ENCODE results near the gene NPRL2.

Gene NPRL2

DNA sequence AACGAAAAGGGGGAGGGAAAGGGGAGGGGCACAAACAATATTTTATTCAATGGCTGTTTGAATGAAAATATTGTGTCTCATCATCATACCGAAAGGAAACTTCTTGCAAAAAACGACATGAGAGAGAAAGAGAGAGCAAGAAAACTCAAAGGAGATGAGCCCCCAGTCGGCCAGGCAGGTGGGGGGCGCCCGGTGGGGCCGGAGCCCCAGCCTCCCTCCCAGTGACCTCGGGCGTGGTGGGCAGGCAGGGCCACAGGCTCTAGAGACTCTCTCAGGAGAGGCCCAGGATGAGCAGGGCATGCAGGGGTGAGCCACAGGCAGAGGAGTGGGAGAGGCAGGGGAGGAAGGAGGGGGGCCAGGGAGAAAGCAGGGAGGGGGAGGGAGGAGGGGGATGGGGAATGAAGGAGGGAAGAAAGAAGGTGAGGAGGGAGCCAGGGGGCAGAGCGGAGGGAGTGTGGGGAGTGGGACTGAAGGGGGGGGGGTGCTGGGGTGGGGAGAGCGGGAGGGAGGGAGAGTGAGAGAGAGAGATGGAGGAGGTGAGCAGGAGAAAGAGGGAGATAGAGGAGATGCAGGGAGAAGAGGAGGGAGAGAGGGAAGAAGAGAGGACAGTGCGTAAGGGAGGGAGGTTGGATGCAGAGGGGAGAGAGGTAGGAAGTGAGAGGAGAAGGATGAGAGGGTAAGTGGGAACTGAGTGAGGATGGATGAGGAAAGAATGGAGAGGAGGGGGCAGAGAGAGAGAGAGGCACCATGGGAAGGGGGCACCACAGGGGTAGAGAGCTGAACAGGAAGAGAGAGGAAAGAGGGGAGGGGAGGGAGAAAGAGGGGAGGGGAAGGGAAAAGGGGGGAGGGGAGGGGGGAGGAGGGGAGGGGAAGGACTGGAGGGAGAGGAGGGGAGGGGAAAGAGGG is 22.8 kb upstream of the NPRL2 start:
- no peak for DNase-seq

DNA sequence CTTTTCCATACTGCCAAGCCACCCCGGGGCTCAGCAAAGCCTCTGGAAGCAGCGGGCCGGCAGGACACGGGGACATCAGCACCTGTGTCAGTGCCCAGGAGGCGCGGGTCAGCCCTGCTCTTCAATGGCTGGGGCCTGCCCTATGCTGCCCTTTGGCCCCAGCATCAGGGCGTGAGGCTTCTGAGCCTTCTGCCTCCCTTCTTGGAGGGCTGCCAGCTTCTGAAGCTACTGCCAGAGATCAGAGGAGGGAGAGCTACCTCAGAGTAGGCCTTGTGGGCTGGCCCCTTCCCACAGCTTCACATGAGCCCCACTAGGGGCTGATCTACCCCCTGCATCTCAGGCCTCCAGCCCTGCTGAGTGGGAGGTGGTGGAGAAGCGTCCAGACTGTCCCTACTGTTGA is 21.8 kb upstream of the NPRL2 start:
- DNase-seq = no peak

DNA sequence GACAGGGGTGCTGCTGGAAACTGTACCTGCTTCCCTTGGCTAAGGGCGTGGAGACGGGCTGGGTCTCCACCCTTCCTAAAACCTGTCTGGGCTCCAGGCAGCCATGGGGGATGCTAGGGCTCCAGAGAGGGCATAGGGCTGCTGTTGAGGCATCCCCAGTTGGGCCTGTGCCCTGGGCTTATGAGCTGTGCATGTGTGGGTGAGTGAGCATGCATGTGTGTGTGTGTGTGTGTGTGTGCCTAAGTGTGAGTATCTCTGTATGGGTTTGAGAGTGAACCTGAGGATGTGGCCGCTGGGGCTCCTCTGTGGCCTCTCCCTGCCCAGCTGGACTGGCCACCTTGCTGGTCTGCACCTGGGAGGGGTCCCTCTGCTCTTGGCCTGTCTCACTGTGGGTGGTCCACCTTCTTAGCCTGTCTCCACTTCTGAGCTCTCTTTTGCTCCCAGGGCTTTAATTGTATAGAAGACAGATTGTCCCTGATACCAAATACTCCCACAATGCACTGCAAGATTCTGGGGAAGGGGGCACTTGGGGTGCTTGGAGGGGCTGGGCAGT is 20.6 kb upstream of the NPRL2 start:
- DNase-seq = no peak

GRCh38 chr3:50370594-50370993 is 20.0 kb upstream of the NPRL2 start:
- DNase-seq = no peak

- no peak for DNase-seq
Observed at GRCh38 chr3:50369012-50369670, 18.6 kb upstream of the NPRL2 start.

- DNase-seq = no peak
Observed at GRCh38 chr3:50365842-50366220, 15.3 kb upstream of the NPRL2 start.

- DNase-seq = peak; percentile 98
Observed at GRCh38 chr3:50365080-50365841, 14.7 kb upstream of the NPRL2 start.

- no peak for DNase-seq
Observed at GRCh38 chr3:50364573-50365079, 14.1 kb upstream of the NPRL2 start.

- DNase-seq = no peak
Observed at GRCh38 chr3:50359760-50360110, 9.2 kb upstream of the NPRL2 start.

GRCh38 chr3:50358911-50359759 is 8.6 kb upstream of the NPRL2 start, which contains the start of gene TMEM115:
Gene TMEM115, minus strand, starts transcription at chr3:50359521. Its CDS starts 458 bp downstream, at chr3:50359063.
- DNase-seq = peak; percentile 98

DNA sequence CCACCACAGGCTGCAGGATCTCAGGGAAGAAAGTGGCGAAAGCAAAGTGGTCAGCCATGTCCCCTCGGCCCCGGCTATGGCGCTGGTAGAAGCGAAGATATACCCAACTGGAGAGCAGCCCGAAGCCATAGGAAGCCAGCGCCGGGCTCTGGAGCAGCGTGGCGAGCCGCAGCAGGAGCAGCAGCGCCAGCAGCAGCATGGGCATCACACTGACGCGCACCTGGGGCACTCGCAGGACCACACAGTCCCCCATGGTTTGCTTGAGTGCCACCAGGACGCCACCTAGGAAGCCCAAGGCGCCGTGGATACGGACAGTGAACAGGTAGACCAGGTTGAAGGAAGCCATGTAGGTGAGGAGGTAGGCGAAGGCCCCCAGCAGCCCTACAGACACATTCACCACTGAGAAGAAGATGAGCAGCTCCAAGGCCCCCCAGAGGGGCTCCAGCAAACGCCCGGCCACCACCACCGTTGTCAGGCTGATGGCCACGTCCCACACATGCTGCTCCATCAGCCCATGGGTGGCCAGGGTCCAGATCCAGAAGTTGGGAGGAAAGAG is 7.9 kb upstream of the NPRL2 start:
- DNase-seq = no peak

DNA sequence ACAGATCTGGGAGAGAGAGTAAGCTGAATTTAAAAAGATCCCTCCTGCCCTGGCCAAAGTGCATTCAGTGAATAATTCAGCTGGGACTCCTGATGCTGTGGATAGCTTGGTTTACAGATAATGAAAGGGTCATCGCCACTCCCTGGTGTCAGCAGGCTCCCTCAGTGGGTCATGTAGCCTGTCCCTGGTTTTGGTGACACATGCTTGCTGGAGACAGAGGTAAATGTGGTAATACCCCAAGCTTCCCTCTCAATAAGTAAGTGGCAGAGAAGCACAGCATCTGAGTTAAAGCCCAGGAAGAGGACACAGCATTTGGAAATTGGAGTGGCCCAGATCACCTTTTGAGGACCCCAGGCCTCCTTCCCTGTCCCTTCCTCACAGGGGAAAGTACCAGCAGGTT is 6.9 kb upstream of the NPRL2 start:
- DNase-seq = no peak

- DNase-seq = no peak
Observed at GRCh38 chr3:50356553-50356952, 6.0 kb upstream of the NPRL2 start.

DNA sequence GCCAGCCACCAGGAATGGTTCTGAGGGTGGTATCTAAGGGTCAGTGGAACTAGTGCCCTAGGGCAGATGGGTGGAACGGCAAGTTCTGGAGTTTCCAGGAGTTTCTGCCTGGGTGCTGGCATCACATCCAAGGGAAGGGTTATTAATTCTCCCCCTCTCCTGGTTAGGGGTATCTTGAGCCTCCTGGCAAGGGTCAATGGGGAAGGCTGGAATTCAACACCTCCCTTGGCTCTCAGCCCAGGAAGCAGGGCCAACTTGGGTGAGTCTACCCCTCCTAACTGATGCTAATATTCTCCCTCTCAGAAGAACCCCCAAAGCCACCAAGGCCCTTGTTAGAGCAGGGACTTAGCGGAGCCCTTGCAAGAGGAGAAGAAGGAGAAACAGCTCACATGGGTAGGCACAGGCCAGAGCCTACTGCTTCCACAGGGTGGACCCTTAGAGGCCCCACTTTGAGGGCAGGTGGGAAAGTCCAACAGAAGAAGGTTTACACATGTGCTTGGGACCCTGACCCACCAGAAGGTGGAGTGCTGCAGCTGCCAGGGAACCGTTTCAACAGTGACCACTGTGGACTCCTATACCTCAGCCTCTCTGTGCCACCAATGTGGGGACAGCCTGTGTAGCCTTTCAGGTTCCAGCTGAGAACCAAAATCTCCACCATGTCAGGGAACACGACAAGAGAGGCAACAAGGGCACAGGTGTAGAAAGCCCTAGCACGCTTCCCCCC is 5.4 kb upstream of the NPRL2 start:
- no peak for DNase-seq

- DNase-seq = no peak
Observed at GRCh38 chr3:50354850-50355249, 4.3 kb upstream of the NPRL2 start.

DNA sequence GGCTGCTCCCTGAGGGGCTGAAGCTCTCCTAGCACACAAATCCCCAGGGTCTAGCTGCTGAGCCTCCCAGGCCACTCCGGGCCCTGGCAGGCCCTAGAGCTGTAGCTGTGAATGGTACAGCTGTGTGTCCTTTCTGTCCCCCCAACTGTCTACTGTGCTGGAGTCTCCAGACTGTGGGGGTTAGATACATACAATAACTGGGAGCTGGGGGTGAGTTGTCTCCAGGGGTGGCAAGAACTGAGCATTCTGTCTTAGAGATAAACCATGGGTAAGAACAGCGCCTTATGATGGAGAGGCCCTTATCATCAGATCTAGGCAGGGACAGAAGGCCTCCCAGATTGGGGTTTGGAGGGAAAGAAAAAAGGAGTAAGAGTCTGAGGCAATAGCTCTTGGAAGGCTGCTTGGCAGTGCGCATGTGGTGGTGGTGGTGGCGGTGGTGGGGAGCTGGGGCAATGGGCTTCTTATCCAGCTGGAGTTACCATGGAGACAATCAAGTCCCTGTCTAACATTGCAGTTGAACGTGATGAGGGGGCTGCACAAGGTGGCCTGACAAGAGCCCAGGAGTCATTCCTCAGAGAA is 3.7 kb upstream of the NPRL2 start:
- DNase-seq = no peak

DNA sequence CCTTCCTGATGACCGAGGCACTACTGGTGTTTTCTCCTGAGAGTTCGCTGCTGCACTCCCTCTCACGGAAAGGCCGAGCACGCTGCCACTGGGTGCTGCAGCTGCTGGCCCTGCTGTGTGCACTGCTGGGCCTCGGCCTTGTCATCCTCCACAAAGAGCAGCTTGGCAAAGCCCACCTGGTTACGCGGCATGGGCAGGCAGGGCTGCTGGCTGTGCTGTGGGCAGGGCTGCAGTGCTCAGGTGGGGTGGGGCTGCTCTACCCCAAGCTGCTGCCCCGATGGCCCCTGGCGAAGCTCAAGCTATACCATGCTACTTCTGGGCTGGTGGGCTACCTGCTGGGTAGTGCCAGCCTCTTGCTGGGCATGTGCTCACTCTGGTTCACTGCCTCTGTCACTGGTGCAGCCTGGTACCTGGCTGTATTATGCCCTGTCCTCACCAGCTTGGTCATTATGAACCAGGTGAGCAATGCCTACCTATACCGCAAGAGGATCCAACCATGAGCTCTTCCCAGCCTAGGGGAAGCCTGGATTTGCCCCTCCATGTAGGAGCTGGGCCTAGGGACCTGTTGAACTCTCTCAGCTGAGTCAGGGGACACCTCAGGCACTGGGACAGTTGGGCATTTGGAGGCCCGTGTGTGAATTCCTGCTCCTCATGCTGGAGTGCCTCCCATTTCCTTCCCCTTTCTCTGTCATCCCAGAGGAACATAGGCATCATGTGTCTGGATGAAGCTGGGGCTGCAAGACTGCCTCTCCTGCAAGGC is 2.9 kb upstream of the NPRL2 start:
- no peak for DNase-seq

- DNase-seq = no peak
Observed at GRCh38 chr3:50352781-50353180, 2.2 kb upstream of the NPRL2 start.

GRCh38 chr3:50351323-50351697 is 735 bp upstream of the NPRL2 start:
- no peak for DNase-seq

- DNase-seq = no peak
Observed at GRCh38 chr3:50350213-50350526, 405 bp downstream of the NPRL2 start.
